Transverse colon (tissue), 3 donors: ENCODE results near the gene CHD8.

ENCODE experiments used
- POLR2A ChIP-seq: fragments of 450-650 bp; IDR thresholded peaks from one replicate; pipeline ENCODE4 v1.6.1; 2016; ENCODE audit warnings: antibody characterized with exemption, mild to moderate bottlenecking, moderate library complexity
- POLR2AphosphoS5 ChIP-seq, 3 donors: sonication (generic); formaldehyde crosslinking; IDR thresholded peaks; one replicate each; pipeline ENCODE4 v1.6.1; 2016; ENCODE audit warnings: antibody characterized with exemption in 3 of 3

DNA sequence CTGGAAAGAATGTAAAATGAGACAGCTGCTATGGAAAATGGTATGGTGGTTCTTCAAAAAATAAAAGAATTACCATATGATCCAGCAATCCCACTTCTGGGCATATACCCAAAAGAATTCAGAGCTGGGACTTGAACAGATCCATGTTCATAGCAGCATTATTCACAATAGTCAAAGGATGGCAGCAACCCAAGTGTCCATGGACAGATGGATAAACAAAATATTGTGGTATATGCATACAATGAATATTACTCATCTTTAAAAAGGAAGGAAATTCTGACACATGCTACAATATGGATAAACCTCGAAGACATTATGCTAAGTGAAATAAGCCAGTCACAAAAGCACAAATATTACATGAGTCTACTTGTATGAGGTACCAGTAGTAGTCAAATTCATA is 11.7 kb upstream of the CHD8 start:
- TF ChIP-seq POLR2A (no peak), POLR2AphosphoS5 (IDR thresholded peaks at IDR 0.05) (no peak)
